ENCODE results near the gene INAFM2.

INAFM2 gene

DNA sequence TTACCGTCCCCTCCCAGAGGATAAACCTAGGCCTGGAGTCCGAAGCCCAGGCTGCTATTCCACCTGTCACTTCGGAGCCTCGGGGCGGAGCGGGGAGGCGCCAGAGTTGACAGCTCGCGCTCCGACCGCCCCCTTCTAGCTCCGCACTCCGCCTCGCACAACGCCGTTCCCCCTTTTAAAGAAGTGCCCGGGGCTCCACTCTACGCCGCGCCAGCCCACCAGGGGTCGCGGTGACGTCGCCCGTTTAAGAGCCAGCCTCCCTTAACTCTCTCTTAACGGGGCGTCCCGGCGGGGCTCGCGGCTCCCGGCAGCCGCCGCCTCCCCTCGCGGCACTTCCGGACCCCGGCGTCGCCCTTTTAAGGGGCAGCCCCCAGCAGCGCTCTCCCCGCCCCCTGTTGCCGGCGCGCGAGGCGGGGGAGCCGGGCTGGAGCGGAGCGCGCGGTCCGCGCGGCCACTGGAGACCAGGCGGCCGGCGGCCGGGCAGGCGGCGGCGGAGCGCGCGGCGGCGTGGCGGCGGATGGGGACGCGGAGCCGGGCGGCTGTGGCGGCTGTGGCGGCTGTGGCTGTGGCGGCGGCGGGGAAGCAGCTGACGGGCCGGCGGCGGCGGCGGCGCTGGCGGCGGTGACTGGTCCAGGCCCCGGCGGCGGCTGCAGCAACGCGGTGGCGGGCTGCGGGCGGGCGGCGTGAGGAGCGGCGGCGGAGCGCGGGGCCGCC lies at the start of gene INAFM2:
Gene INAFM2, plus strand, starts transcription at position 454 of the 714 bp plus-strand sequence. CDS start 364 bp downstream, outside the sequence.
- Histone ChIP-seq H3K4me3 (peak within 1 kb of the TSS; percentile 61 to 81 (median 72)), H3K27ac (peak within 1 kb of the TSS in 20 of 21 experiments; percentile 17 to 82 (median 75))

DNA sequence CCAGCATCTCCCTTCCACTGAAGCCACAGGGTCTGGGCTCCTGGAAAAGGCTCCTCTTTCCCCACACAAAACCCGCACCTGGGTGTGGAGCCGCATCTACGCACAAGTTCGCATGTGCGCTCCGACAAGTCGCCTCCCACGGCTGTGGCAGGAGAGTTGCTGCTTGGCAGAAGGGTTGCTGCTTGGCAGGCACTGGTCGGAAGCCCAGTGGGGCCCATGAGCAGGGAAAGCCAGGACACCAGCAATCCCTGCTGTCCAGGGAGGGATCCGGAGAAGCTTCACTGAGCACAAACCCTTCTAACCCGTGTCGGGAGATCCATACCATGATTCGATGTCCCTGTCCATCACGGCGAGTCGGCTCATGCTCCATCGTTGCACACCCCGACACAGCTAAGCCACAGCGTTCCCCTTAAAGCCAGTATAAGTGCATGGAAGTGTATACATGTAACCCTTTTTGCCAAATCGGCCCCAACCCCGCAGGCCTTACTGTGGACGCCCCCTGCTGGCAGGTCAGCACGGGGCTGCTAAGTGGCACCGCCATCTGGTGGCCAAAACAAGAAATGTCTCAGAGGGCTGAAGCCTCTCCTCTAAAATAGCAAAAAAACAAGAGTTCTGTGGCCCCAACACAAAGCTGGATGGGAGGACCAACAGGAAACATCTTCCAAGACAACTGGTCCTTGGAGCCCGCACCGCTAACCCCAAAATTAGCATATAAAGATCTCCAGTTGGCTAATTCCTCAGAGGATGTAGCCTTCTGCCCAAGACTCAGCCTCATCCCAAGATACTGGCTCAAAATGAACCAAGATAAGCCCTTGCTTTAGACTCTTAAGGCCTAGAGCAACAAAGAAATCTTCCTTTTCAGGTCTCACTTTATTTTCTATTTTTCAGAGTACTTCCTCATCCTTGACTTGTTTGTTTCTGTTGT lies 48.9 kb upstream of the INAFM2 start:
- Histone ChIP-seq H3K27ac (no peak overlapping the region), H3K4me3 (no peak overlapping the region)

DNA sequence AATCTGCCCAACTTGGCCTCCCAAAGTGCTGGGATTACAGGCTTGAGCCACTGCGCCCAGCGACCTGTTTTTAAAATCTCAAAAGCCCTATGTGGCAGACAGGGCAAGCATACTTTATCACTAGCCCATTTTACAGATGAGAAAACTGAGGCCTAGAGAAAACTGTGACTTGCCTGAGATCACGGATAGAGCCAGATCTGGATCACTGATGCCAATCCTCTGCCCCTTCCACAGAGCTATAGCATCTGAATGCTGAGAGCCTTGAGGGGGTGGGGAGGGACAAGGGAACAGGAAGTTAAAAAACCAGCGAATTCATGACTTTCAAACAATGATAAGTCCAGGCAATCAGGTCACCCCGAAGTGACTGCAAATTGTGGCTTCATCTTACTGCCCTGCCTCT lies 48.0 kb upstream of the INAFM2 start:
- Histone ChIP-seq H3K4me3 (no peak overlapping the region), H3K27ac (no peak overlapping the region)

DNA sequence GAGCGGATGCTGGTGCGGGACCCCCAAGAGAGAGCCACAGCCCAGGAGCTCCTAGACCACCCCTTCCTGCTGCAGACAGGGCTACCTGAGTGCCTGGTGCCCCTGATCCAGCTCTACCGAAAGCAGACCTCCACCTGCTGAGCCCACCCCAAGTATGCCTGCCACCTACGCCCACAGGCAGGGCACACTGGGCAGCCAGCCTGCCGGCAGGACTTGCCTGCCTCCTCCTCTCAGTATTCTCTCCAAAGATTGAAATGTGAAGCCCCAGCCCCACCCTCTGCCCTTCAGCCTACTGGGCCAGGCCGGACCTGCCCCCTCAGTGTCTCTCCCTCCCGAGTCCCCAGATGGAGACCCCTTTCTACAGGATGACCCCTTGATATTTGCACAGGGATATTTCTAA lies 47.5 kb upstream of the INAFM2 start:
- Histone ChIP-seq H3K4me3 (no peak overlapping the region), H3K27ac (no peak overlapping the region)

DNA sequence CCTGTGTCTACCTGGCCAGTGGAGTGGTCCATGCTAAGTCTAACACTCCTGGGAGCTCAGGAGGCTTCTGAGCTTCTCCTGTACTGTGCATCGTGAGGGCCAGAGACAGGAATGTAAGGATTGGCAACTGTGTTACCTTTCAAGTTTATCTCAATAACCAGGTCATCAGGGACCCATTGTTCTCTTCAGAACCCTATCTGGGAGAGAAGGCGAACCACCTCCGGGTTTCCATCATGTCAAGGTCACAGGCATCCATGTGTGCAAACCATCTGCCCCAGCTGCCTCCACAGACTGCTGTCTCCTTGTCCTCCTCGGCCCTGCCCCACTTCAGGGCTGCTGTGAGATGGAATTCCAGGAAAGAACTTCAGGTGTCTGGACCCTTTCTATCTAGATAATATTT lies 46.6 kb upstream of the INAFM2 start:
- Histone ChIP-seq H3K27ac (no peak overlapping the region), H3K4me3 (no peak overlapping the region)

DNA sequence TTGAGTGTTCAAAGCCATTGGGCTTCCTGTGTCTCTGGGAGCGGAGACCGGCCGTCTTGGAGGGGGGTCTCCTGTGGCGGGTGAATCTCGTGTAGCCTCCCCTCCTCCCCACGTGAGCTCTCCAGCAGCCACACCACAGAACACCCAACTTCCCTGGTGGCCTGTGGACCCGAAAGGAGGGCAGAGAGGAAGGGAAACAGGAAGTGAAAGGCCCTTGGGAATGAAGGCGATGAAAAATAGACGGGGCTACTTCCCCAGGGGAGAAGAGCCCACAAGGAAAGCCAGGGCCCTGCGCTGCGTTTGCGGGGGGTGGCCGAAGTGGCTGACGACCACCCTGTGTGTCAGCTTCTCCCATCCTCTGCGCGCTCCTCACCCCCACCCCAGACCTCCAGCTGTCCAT lies 46.0 kb upstream of the INAFM2 start:
- Histone ChIP-seq H3K27ac (no peak overlapping the region), H3K4me3 (no peak overlapping the region)

DNA sequence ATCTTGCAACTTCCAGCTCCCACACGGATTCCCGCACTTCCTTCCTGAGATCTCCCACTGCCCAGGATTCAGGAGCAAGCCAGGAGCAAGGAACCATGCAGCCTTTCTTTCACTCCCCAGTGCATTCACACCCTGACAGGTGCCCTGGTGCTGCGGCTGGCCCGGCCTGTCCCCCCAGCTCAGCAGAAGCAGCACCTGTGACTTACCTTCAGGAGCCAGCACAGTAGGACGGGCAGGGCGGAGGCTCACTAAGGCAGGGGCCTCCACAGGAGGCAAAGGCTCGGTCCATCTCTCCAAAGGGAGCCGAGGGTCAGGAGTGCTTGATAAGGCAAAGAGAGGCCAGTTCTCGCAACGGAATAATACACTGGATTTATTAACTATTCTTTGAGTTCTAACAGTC lies 45.5 kb upstream of the INAFM2 start:
- no peak overlapping the region for H3K27ac ChIP-seq
- no peak overlapping the region for H3K4me3 ChIP-seq

DNA sequence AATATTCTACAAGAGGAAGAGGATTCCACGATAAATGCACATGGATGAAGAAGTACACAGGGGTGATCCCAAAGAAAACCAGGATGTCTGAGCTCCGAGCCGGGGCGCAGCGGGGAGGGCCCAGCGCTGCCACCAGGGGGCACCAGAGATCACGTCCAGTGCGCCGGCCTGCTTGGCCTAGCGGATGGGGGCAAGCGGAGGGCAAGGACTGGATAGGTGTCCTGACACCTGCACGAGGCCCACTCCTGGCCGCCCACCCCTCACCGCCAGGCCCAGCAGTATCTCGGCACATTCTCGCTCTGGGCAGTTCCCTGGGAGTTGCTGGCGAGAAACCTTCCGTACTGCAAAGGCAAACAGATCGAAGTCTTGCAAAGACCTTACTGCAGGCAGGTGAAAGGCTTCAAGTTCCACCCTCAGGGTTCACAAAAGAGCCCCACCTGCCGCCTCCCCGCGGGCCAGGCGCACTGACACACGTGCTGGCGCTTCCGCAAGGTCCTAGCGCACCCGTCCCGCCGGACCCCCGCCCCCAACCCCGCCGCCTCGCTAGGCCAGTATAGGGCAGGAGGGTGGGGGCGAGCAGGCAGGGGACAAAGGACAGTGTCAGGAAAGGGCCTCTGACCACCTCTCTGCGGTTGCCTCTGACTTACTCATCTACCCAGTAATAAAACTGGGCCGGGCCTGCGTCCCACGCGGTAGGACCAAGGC lies 43.9 kb upstream of the INAFM2 start:
- no peak overlapping the region for H3K4me3 ChIP-seq
- H3K27ac ChIP-seq: no peak overlapping the region

DNA sequence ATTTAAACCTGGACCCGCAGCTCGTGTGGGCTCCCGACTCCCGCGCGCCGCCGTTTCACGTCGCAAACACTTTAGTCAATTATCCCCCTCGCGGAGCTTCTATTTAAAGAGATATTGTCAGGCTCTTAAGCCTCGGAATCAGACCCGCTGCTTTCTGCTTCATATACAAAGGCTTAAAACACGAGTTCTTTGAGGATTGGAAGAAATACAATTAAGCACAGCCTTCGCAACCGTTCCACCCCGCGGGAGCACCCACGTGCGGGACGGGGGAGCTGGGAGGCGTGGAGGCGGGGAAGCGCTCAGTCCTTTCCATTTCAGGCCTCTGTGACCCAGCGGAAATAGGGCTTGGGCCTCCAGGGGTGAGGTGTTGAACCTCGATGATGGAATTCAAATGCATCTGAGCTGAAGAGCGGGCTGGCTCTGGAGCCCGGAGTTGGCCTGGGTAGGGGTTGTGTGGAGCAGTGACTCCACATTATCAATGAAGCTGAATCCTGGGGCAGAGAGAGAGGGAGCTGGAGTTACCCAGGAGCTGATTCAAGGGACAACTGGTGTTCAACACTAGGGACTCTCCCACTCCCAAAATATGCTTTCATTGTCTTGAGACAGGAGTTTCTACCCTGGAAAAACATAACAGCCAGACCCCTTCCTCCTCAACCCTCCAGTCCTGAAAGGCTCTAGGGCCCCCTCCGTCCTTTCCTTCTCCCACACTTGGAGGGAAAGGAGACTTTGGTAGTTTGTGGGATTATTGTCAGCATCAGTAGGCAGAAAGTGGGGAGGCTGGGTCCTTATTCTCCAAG lies 43.0 kb upstream of the INAFM2 start:
- Histone ChIP-seq H3K4me3 (no peak overlapping the region), H3K27ac (no peak overlapping the region)

DNA sequence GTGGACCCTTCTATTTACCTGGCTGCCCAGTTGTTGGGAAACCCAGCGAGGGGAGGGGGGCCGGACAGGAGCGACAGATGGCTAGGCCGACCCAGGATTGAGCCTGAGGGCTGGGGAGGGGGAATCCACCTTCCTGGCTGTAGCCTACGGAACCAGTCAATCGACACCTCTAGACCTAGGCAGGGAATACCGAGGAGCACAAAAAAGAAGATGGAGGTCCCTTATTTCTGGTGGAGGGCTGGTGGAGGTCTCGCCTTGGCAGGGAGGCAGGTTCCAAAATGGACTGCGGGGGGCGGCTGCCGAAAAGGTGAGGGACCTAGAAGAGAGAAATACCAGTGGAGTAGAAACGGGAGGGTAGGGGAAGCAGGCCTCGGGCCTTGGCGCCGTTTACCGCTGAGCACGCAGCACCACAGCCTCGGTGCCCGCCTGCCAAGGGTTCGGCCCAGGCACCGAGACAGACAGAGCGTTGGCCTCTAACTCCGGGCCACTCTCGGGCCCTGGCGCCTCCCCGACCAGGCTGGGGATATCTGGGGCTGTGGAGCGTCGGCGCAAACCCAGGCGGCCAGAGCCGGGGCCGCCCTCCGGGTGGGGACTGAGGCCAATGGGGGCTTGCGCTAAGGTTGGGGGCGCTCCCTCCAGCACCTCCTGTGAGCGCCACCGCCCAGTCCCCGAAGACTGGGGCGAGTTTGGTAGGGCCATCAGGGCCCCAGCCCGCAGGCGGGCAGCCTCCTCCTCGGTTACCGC lies 42.3 kb upstream of the INAFM2 start:
- Histone ChIP-seq H3K4me3 (peak overlapping the region in 1 of 7 experiments; percentile 44), H3K27ac (no peak overlapping the region)

DNA sequence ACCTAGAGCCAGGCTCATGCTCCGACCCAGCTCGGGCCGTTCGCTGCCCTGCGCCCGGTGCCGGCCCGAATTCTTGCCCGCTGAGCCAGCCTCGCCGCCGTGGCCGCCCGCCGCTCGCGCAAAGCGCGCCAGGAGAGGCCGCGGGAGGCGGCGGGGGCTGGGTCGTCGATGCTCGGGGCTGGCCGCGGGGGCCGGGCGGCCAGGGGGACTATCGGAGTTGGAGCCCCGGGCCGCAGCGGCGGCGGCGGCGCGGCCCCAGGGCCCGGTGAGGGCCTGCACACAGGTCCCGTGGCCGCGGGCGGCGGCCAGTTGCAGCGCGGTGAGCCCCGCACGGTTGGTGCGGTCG lies 41.7 kb upstream of the INAFM2 start:
- Histone ChIP-seq H3K4me3 (peak overlapping the region; percentile 12 to 44 (median 31)), H3K27ac (no peak overlapping the region)

DNA sequence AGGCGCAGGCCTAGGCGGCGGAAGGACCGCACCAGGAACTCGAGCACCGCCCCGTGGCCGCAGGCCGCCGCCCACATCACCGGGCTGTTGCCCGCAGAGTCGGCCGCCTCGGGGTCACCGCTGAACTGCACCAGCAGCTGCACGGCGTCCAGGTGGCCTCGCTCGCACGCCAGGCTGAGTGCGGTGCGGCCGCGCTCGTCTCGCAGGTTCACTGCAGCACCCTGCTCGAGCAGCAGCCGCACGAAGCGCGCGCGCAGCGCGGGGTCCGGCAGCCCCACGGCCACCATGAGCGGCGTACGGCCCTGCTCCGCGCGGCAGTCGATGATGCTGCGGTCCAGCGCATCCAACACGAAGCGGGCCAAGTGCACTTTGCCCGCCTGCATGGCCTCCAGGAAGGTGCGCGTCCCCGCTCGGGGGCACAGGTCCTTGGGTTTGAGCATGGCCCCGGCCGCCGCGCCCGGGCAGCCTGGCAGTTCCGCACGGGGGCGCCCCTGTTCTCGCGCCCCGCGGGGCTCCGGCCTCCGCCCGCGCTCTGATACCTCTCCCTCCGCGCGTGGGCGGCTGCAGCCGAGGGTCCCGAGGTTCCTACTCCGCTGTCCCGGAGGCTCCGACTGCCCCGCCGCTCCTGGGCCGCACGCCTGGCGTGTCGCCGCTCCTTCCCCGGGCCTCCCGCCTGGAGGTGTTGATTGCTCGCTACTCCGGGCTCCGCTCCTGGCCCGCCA lies 41.2 kb upstream of the INAFM2 start:
- peak overlapping the region; percentile 12 to 44 (median 31) for H3K4me3 ChIP-seq
- H3K27ac ChIP-seq: no peak overlapping the region

DNA sequence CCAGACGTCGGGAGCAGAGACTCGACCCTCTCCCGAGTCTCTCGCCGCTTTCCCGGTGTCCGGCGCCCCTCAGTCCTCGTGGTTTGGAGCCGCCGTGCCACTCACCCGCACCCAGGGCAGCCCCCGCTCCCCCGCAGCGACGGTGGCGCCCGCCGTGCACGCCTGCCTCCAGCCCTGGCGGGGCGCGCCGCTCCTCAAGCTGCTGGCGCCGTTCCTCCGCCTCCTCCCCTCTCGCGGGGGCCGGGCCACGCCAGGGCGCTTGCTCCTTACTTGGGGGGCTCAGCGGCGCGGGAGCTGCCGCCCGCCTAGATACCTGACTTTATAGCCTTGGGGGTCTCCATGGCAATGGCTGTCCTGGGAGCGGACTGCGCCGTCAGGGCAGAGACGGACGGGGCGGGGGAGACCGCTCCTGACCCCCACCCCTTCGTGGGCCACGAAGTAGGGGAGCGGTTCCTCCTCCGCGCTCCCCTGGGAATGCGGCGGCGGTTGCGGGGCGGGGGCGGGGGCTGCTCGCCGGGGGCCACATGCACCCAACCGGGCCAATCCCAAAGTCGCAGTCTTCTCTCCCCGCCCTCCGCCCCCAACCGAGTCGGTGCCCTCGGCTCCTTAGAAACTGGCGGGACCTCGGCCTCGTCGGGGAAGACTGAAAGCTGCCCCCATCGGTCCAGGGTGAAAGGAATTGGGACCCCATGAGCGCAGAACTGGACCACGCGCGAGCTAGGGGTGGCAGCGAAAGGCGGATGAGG lies 40.5 kb upstream of the INAFM2 start, which contains the start of gene ANKRD63:
Gene ANKRD63, minus strand, starts transcription at position 196 of the 746 bp plus-strand sequence. CDS start 478 bp downstream, outside the sequence.
- Histone ChIP-seq H3K4me3 (peak within 1 kb of the TSS; percentile 12 to 44 (median 31)), H3K27ac (no peak within 1 kb of the TSS)

DNA sequence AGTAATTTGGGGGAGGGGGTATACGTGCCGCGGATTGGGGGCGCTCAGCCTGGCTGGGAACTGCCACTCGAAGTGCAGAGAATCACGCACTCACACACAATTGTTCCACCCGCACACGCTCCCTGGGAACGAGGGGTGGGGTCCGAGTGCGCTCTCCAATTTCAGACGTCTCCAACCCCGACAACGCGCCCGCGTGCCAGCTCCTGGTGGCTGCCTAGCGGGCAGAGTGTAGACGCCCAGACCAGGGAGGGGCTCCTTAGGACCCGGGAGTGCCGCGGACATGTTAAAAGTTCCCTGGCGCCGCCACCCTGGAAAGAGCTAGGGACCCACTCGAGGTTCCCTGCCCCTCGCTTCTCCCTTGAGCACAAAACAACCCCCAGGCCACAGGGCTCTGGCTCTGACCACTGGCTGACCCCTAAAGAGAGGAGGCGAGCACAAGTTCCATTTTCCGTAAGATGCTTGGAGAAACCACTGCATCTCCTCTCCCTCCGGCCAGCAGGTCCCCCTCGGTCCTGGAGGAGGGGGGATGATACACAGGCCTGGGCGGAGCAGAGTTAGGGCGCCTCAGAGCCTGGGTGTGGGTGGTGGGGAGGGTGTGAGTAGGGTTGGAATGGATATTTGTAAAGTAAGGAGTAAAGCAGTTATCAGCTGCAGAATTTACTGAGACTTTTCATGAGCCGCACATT lies 39.7 kb upstream of the INAFM2 start:
- Histone ChIP-seq H3K27ac (no peak overlapping the region), H3K4me3 (no peak overlapping the region)

DNA sequence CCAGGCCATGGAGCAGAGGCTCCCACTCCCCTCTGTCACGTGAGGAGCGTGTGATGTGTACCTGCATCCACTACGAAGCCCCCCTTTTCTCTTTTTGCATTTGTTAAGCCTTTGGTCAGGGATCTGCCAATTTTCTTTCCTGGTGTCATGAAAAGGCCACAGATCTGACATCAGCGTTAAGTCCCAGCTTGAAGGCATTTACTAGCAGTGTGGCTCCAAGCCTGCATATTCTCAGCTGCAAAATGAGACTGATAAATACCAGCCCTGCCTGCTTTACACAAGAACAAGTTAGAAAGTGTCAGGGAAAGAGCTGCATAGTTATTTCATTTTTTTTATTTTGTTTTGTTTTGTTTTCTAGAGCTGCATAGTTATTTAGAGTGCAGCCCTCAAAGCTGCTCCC lies 38.3 kb upstream of the INAFM2 start:
- H3K27ac ChIP-seq: peak overlapping the region in 1 of 21 experiments; percentile 16
- H3K4me3 ChIP-seq: no peak overlapping the region

DNA sequence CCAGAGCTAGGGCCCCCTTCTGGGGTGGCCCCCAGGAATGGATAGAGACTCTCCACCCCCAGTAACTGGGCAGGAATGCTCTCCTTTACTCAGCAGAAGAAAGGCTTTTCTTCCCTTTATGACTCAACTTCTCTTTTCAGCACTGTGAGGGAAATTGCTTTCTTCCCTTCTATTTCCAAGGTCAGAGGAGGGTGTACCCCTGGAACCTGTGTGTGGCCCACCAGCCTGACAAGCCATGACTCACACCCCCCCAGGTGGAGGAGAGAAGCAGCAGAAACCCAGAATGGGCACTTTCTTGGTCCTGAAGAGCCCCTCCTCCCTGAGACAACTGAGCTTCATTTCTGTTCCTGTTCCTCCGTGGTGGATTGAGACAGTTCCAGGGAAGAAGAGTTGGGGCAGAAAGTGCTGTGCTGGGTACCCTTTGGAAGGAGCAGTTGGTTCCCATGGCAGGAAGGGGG lies 37.9 kb upstream of the INAFM2 start:
- Histone ChIP-seq H3K4me3 (no peak overlapping the region), H3K27ac (peak overlapping the region in 1 of 21 experiments; percentile 16)

DNA sequence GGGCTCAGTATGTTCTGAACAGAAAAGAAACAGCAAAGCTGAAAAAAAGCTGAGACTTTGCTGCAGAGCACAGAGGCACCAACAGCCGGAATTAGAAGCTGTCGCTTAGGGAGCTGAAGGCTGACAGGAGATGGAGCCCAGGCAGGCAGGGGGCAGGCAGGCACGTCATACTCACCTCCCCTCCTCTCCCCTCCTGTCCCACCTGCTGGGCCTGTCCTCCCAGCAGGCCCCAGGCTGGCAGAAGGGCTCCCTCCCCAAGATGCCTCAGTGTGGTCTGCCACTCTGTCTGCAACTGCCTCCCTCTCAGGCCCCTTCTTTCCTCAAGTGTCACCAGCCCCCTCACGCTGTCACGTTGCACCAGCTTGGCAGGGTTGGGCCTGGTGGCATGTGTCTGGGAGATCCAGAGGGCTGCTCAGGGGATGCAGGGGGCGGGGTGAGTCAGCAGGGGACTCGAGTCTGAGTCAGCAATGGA lies 37.4 kb upstream of the INAFM2 start:
- Histone ChIP-seq H3K27ac (no peak overlapping the region), H3K4me3 (no peak overlapping the region)

Measured in skin epidermis (tissue), 12 donors.